Panc1 (cell line): ENCODE data around the gene TMEM87A. TPM values are rescaled to one million over a fixed set of nuclear protein-coding genes. Genes with fewer than 3 reads are reported as not detected.

Experiments
- ATAC-seq: fragments of 200-7000 bp; cut with Tn5 transposase; 2 replicates; pipeline ENCODE4 v1.9.1; 2020; ENCODE audit warnings: mild to moderate bottlenecking, moderate library complexity
- BruUV-seq: library from RNA; stranded (reverse); fragments of 400-500 nt; replicated peaks from 2 replicates; lab custom pipeline; 2021; lab: Mats Ljungman, UMichigan
- CTCF ChIA-PET: fragments of 300-600 bp; sonication (Branson Sonifier 250); formaldehyde crosslinking; loops from one replicate; lab custom pipeline; 2022; ENCODE audit warnings: antibody characterized with exemption; lab: Charles Lee
- POLR2A ChIA-PET: fragments of 300-600 bp; sonication (Branson Sonifier 250); formaldehyde crosslinking; loops from one replicate; lab custom pipeline; 2022; ENCODE audit warnings: antibody characterized with exemption; lab: Charles Lee
- DNase-seq: peaks from one replicate; pipeline ENCODE4 v3.0.0-alpha.2; 2010; ENCODE audit warnings: low read depth, low spot score
- H3K27ac ChIP-seq: 2 replicates; pipeline ENCODE4 v1.5.1; 2011; ENCODE audit warnings: mild to moderate bottlenecking, low read length, inconsistent platforms
- H3K27me3 ChIP-seq: fragments of 200-500 bp; sonication (Bioruptor generic); 2 replicates; pipeline ENCODE4 v1.6.0; 2014; ENCODE audit warnings: low read length, inconsistent platforms; ENCODE audit not compliant: control insufficient read depth, insufficient read depth
- H3K36me3 ChIP-seq: fragments of 200-500 bp; sonication (Bioruptor generic); 2 replicates; pipeline ENCODE4 v1.5.1; 2014; ENCODE audit warnings: inconsistent platforms, mild to moderate bottlenecking, low read length, moderate library complexity; ENCODE audit not compliant: control insufficient read depth, insufficient read depth
- H3K4me1 ChIP-seq: 2 replicates; pipeline ENCODE4 v1.5.1; 2011; ENCODE audit warnings: inconsistent platforms, mild to moderate bottlenecking, low read length, moderate library complexity; ENCODE audit not compliant: control insufficient read depth, insufficient read depth
- H3K4me3 ChIP-seq, 2 experiments: 2 replicates each; pipeline ENCODE4 v1.5.1; 2011 to 2012; ENCODE audit warnings: low read depth in 2 of 2, low read length in 2 of 2, mild to moderate bottlenecking in 2 of 2, inconsistent platforms in 1 of 2, moderate library complexity in 1 of 2
- H3K9me3 ChIP-seq: fragments of 200-500 bp; sonication (Bioruptor generic); 2 replicates; pipeline ENCODE4 v1.5.1; 2014; ENCODE audit warnings: low read depth, mild to moderate bottlenecking, inconsistent platforms, low read length, moderate library complexity; ENCODE audit not compliant: control insufficient read depth, insufficient read depth
- POLR2AphosphoS5 ChIP-seq: IDR thresholded peaks from 2 replicates; pipeline ENCODE4 v1.6.1; 2012; ENCODE audit warnings: mild to moderate bottlenecking, low read depth, low read length, moderate library complexity
- SIN3A ChIP-seq: IDR thresholded peaks from 2 replicates; pipeline ENCODE4 v1.6.1; 2012; ENCODE audit warnings: low read depth, mild to moderate bottlenecking, low read length, moderate library complexity, borderline replicate concordance; ENCODE audit not compliant: insufficient read depth
- TCF7L2 ChIP-seq: IDR thresholded peaks from 2 replicates; pipeline ENCODE4 v1.6.1; 2011; ENCODE audit warnings: mild to moderate bottlenecking, low read depth, low read length, inconsistent platforms
- in situ Hi-C: cut with HindIII; loops from 2 replicates; pipeline ENCODE4 v1.10.0; 2016; ENCODE audit warnings: low sequenced_read_pairs, low pct_unique_long_range_greater_than_20kb
- intact Hi-C: fragments of 100-400 bp; cut with micrococcal nuclease; formaldehyde crosslinking; loops from one replicate; pipeline ENCODE4 v1.10.0; 2022; ENCODE audit not compliant: unreplicated experiment
- total RNA-seq: library from RNA; stranded (reverse); gene quantifications from one replicate; pipeline ENCODE4 v1.2.1, GENCODE V29; 2021; ENCODE audit not compliant: unreplicated experiment
- TF ChIP-seq, protein P1 (sequence below), 2 experiments: IDR thresholded peaks; 2 replicates each; pipeline ENCODE4 v1.6.1; 2011 to 2012; ENCODE audit warnings: low read depth in 2 of 2, control low read depth in 1 of 2, low read length in 1 of 2, mild to moderate bottlenecking in 1 of 2, moderate library complexity in 1 of 2; ENCODE audit not compliant: insufficient read depth in 1 of 2
- TF ChIP-seq, protein P2 (sequence below): fragments of 450-650 bp; IDR thresholded peaks from 2 replicates; pipeline ENCODE4 v1.5.1; 2017; ENCODE audit warnings: mild to moderate bottlenecking

TMEM87A gene
- total RNA-seq, 1 experiment from 2014 or later = 49.6 TPM

DNA sequence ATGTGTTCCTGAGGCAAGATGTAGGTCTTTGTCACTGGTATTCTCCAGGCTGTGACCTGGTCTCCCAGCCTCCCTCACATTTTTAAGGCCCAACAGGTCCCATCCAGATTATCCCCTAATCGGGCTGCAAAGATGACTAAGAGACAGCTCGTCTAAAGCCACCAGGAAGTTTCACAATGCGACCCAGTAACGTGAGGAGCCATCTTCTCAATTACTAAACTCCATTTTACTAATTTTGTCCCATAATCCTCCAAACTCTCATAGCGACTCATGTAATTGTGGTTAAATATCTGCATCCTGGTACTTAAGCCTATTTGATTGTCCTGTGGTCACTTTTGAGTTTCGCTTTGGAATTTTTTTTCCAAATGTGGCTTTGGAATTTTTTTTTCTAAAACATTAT, 108.1 kb downstream of the TMEM87A start:
- ChIA-PET CTCF (no interaction called here), POLR2A (no interaction called here)
- no peaks in the 10 kb centered on the region for H3K4me1 ChIP-seq
- TSS peak; percentile 51 for BruUV-seq
- H3K27ac ChIP-seq = no peak overlapping the region
- in situ Hi-C loops = no loop called here
- ATAC-seq (no peak), DNase-seq (no peak)
- H3K36me3 ChIP-seq = peaks cover 27% of the 10 kb centered on the region
- no peak for TF ChIP-seq POLR2AphosphoS5
- no peak for TF ChIP-seq TCF7L2
- TF ChIP-seq SIN3A = no peak
- H3K4me3 ChIP-seq = no peak overlapping the region
- no peaks in the 10 kb centered on the region for H3K27me3 ChIP-seq
- intact Hi-C loops = no loop called here
- no peaks in the 10 kb centered on the region for H3K9me3 ChIP-seq

DNA sequence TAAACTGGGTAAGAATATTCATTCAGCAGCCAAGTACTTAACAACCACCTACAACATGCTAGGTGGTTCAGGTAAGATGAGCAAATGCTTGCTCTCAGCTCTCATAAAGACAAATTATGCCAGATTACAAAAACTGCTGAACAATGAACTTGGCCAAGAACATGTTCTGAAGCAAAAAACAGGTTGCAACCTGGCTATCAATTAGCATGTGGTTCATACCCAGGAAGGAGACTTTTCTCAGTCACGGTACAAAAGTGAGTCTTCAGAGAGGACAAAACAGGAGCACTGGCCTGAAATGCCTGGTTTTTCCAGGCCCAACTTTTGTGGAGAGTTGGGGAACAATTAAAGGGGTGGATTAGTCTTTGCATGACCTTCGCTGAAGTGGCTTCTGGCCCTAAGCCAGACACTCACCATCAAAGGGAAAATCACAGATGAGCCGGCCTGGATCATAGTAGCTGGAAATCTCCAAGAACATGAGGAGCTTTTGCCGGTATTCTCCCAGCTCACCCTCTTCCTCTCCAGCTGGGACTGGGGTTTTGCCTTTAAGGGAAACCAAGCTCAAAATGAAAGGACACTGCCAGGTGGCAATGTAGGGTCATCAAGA, 109.2 kb downstream of the TMEM87A start:
- no peaks in the 10 kb centered on the region for H3K9me3 ChIP-seq
- ATAC-seq (no peak), DNase-seq (no peak)
- in situ Hi-C loops = no loop called here
- no peak overlapping the region for H3K27ac ChIP-seq
- no peak overlapping the region for H3K4me3 ChIP-seq
- TF ChIP-seq, protein P1, sequence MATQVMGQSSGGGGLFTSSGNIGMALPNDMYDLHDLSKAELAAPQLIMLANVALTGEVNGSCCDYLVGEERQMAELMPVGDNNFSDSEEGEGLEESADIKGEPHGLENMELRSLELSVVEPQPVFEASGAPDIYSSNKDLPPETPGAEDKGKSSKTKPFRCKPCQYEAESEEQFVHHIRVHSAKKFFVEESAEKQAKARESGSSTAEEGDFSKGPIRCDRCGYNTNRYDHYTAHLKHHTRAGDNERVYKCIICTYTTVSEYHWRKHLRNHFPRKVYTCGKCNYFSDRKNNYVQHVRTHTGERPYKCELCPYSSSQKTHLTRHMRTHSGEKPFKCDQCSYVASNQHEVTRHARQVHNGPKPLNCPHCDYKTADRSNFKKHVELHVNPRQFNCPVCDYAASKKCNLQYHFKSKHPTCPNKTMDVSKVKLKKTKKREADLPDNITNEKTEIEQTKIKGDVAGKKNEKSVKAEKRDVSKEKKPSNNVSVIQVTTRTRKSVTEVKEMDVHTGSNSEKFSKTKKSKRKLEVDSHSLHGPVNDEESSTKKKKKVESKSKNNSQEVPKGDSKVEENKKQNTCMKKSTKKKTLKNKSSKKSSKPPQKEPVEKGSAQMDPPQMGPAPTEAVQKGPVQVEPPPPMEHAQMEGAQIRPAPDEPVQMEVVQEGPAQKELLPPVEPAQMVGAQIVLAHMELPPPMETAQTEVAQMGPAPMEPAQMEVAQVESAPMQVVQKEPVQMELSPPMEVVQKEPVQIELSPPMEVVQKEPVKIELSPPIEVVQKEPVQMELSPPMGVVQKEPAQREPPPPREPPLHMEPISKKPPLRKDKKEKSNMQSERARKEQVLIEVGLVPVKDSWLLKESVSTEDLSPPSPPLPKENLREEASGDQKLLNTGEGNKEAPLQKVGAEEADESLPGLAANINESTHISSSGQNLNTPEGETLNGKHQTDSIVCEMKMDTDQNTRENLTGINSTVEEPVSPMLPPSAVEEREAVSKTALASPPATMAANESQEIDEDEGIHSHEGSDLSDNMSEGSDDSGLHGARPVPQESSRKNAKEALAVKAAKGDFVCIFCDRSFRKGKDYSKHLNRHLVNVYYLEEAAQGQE (IDR thresholded peaks at IDR 0.05; ENCODE audit: insufficient read depth in 1 of 2, low read depth in 2 of 2, low read length in 1 of 2) = no peak
- TF ChIP-seq TCF7L2 (no peak), SIN3A (no peak), POLR2AphosphoS5 (no peak)
- TF ChIP-seq, protein P2, sequence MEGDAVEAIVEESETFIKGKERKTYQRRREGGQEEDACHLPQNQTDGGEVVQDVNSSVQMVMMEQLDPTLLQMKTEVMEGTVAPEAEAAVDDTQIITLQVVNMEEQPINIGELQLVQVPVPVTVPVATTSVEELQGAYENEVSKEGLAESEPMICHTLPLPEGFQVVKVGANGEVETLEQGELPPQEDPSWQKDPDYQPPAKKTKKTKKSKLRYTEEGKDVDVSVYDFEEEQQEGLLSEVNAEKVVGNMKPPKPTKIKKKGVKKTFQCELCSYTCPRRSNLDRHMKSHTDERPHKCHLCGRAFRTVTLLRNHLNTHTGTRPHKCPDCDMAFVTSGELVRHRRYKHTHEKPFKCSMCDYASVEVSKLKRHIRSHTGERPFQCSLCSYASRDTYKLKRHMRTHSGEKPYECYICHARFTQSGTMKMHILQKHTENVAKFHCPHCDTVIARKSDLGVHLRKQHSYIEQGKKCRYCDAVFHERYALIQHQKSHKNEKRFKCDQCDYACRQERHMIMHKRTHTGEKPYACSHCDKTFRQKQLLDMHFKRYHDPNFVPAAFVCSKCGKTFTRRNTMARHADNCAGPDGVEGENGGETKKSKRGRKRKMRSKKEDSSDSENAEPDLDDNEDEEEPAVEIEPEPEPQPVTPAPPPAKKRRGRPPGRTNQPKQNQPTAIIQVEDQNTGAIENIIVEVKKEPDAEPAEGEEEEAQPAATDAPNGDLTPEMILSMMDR = no peak
- intact Hi-C loops = no loop called here
- ChIA-PET CTCF (interaction anchor here (0.6 kb wide), 1 partner anchor 221 kb away, joined by 5 read pairs; no protein-coding TSS in a partner anchor), POLR2A (no interaction called here)
- no peaks in the 10 kb centered on the region for H3K4me1 ChIP-seq
- H3K36me3 ChIP-seq = peaks cover 24% of the 10 kb centered on the region
- no peaks in the 10 kb centered on the region for H3K27me3 ChIP-seq
- no TSS peak for BruUV-seq

GRCh38 chr15:42163291-42163690, 109.9 kb downstream of the TMEM87A start:
- Histone ChIP-seq H3K36me3 (peaks cover 21% of the 10 kb centered on the region; the same call in 1 of the 2 replicates), H3K27me3 (no peaks in the 10 kb centered on the region)
- in situ Hi-C loops = no loop called here

More at GRCh38 chr15:42163291-42163690, 109.9 kb downstream of the TMEM87A start:
- TF ChIP-seq, protein P1 (IDR thresholded peaks at IDR 0.05; ENCODE audit: insufficient read depth in 1 of 2, low read depth in 2 of 2, low read length in 1 of 2) = no peak
- no peak for TF ChIP-seq TCF7L2
- TF ChIP-seq, protein P2 = no peak
- TF ChIP-seq SIN3A = no peak
- no peak for TF ChIP-seq POLR2AphosphoS5
- ChIA-PET POLR2A (no interaction called here), CTCF (interaction anchor here (0.6 kb wide), 1 partner anchor 222 kb away, joined by 5 read pairs; no protein-coding TSS in a partner anchor)
- intact Hi-C loops = no loop called here
- Histone ChIP-seq H3K9me3 (no peaks in the 10 kb centered on the region), H3K4me3 (no peak overlapping the region), H3K4me1 (no peaks in the 10 kb centered on the region), H3K27ac (no peak overlapping the region)
- ATAC-seq (no peak), DNase-seq (no peak)
- no TSS peak for BruUV-seq
